Central memory CD4-positive, alpha-beta T cell (primary cell): ENCODE results near the gene ZCCHC24.

Experiments used
- DNase-seq: peaks from one replicate; pipeline ENCODE4 v3.0.0; 2022

The ZCCHC24 gene

DNA sequence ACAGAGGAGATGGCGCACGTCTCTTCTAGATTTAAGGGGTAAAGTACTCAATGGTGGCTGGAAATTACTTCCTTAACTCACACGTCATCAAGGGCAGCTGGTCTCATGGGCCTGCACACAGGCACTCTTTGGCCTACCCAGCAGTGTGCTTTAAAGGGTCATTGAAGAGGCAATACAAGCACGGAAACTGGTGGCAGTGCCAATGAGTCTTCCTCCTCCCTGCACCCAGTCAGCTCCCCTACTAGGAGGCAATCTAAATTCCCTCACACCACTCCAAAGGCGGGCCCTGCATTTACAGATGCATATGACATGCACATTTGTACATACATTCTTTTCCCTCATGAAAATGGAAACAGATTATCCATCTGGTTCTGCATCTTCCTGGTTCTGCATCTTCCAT lies 50.8 kb downstream of the ZCCHC24 start:
- no peak for DNase-seq

DNA sequence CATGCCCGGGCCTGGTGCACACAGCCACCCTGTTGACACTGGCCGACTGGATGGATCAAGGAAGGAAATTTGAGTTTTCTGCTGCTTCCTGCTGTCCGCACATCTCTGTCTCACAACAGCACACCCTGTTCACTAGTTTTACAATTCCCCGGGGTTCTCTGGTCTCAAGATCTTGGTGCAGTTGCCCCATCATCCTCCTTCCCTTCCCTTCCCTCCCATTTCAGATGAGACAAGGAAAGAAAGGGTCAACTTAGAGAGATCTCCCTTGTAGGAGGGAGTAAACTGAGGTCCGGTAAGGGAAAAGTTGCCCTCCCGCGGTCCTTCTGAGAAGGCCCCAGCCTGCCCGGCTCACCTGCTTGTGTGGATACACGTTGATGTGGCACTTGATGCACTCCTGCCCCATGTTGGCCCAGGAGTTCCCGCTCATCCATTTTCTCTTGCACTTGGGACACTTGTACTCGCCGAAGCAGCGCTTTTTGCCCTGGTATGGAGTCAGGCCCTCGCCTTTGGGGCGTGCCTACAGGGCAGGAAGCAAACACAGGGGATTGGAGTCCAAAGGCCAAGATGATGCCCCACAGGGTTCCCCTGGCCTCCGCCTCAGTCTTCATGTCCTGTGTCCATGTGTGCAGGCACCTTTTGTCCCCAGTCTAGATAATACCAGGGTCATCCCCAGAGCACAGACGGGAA lies 51.4 kb downstream of the ZCCHC24 start:
- no peak for DNase-seq

DNA sequence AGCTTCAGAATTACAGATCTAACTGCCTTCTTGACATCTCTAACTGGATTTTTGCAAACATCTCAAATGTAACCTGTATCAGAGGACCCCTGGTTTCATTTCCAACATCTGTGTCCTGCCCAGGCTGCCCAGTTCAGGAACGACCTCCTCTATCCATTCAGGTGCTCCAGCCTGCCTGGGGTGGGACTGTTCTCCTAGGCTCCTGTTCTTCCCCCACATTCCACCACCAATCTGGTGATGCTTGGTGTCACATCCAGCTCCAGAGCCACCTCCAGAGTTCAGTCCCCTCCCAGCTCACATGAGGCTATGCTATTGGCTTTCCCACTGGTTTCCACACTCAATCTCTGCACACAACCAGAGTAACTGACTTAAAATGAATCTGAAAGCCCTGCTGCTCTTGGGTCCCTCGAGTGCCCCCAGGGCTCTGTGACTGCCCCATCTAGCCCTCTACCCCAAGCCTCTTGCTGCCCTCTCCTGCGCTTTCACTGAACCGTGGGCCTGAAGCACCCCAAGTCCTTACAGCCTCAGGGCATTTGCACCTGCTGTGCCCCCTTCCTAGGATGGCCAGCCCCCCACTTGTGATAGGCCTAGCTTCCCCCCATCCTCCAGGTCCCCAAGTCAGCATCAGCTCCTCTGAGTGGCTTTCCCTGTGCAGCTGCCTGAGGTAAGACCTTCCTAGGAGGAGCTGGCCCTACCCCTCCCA lies 52.1 kb downstream of the ZCCHC24 start:
- DNase-seq: no peak

DNA sequence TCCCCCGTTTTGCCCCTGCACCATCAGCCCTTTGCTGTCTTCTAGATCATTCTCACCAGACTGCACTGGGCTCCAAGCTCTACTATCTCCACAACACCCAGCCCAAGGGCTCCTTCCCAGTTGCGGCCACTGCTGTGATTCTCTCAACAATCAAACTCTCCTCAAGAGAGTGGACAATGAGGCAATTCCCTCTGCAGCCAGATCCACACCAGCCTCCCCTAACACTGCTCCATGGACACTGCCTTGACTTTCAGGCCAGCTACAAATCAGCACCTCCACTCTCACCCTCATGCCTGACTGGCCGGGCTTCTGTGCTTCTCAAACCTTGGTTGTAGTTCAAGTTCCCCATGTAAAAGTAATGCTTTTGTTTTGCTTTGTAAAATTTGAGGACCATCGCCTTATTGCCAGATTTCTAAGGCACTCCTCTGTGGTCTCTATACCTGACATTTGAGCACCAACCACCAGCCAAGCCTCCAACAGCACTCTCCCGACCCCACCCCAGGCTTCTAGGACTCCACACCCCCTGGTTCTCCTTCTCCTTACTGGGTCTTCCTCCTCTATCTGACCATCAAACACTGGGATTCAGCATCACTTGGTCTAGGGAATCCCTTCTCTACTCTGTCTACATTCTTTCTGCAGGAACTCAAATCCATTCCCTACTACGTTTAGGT lies 52.8 kb downstream of the ZCCHC24 start:
- no peak for DNase-seq

DNA sequence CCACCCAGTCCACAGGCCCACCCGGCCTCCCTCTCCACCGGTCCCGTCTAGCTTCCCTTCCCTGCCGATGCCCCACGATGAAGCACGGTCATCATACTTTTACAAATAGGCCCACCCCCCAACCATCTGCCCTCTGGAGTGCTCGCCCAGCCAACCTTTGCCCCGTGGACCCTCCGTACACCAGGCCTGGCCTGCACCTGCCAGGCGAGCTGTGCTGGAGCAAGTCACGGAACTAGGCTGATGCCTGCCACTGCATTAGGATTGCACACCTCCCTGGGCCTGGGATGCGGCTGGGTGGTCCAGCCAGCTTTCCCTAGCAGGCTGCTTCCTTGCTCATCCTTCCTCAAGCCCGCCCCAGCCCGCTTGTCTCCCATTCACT lies 53.4 kb downstream of the ZCCHC24 start:
- DNase-seq: no peak

DNA sequence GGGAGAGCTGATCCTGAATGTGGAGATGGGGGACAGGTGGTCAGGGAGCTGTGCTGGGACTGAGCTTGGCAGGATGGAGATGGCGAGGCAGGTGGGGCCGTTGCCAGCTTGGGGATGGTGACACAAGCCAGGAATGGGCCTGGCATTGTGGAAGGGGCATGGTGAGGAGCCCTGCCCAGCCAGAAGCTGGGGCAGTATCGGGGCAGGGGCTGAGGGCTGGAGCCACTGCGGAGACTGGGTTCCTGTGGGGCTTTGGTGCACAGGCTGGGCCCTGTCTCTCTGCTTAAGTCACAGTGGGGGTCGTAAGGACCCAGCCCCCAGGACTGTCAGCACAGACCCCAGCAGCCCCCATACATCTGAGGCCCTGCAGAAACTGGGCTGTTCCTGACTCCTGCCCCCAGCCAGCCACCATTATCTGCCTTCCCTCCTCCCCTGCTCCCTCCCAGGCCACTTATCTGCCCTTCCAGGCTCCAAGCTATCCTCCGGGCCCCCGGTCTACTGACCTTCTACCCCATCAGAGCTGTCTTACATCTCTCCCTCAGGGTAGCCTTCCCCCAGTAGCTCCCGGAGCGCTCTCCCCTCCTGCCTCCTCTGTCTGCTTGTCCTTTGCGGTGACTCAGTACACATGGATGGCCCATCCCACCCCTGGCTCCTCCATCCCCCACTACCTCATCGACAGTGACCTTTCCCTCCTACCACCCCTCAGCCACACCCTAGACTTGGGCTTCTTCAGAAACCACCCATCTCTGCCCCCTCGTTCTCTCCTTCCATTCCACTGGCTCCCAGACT lies 54.0 kb downstream of the ZCCHC24 start:
- DNase-seq: no peak

DNA sequence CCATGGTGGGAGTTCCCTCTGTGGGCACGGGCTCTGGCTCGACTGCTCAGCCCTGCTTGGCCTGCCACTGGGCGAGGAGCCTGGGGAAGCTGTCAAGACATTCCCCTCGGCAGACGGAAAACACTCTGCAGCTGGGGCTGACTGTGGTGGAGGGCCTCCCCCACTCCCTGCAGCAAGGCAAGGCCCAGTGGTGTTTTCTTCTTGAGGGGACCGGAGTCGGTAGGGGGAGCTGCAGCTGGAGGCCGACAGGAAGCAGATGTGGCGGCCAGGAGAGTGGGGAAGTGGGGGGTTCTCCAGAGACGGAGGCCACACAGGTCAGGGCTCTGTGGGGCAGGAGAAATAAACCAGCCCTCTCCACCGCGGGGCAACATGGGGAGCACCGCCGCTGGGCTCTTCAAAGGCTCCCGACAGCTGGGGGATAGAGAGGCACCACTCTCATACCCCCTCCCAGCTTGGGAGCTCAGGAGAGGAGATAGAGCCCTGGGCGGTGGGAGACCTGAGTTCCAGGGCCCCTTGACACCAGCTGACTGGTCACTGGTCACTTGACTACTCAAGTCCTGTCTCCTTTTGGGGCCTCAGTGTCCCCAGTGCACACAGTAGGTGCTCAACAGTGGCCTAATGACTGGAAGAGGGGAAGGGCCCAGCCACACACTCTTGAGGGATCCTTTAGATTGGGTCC lies 54.7 kb downstream of the ZCCHC24 start:
- DNase-seq: no peak

DNA sequence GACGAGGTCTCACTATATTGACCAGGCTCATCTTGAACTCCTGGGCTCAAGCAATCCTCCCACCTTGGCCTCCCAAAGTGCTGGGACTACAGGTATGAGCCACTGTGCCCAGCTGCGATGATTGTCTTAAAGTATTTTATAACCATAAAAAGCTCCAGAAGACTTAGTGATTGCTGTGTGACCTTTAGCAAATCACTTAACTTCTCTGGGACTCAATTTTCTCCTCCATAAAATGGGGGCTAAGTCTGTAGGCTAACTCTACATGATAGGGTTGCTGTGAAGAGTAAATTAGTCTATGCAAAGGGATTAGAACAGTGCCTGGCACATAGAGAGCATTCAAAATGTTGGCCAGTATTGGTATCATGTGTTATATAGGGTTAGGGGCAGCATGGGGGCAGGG lies 55.4 kb downstream of the ZCCHC24 start:
- no peak for DNase-seq

DNA sequence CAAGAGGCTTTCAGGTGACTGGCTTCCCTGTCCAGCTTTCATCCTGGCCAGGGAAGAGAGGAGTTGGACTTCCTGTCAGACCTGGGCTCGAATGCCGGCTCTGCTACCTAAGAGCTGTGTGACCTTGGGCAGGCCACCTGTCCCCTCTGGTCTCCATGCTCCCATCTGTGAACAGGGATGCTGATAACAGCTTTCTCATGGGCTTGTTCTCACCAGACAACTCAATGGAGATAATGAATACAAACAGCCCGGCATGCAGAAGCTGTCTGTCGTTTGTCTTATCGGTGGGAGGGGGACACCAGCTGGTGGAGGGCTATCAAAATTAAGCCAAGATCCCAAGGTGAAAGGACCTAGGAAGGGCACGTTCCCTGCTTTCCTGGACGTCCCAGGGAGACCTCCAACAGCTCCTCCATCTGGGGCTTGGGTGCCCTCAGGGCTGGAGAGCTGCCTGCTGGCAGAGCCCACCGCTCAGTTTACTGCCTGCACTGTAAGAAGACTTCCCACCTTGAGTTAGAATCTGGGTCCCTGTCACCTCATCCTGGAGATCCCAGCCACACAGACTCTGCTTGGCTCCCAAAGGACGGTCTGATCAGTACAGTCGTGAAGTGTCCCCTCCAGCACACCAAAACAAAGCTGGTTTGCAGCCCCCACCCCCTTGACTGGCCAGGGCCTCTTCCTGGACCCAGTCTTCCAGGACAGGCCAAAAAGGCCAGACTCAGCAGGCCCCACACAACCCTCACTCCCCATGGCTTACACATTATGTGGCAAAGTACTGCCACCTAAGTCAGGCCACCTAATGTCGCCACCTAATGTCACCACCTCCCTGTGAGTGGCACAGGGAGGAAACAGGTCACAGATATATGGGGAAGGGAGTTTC lies 57.2 kb downstream of the ZCCHC24 start:
- no peak for DNase-seq

DNA sequence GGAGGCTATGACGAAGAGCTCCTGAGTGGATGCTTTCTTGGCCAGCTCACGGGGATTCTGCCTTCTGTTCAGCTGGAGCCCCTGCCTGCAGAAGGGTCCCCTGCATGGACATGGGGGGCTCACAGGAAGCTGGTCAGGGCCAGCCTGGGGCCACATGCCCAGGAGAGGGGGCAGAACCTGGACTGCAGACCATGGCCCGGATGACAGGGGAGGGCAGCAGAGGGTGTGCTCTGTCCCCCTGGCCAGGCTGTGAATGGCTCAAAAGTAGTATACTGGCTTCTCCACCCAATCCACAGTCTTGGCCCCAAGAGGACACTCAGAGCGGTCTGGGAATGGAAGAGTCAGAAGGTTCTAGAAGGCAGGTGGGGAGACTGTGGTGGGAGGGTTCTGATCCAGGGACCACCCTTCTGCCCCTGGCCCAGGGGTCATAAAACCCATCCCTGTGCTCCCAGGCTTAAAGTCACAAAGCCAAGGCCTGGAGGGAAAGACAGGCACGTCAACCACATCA lies 57.9 kb downstream of the ZCCHC24 start:
- no peak for DNase-seq

DNA sequence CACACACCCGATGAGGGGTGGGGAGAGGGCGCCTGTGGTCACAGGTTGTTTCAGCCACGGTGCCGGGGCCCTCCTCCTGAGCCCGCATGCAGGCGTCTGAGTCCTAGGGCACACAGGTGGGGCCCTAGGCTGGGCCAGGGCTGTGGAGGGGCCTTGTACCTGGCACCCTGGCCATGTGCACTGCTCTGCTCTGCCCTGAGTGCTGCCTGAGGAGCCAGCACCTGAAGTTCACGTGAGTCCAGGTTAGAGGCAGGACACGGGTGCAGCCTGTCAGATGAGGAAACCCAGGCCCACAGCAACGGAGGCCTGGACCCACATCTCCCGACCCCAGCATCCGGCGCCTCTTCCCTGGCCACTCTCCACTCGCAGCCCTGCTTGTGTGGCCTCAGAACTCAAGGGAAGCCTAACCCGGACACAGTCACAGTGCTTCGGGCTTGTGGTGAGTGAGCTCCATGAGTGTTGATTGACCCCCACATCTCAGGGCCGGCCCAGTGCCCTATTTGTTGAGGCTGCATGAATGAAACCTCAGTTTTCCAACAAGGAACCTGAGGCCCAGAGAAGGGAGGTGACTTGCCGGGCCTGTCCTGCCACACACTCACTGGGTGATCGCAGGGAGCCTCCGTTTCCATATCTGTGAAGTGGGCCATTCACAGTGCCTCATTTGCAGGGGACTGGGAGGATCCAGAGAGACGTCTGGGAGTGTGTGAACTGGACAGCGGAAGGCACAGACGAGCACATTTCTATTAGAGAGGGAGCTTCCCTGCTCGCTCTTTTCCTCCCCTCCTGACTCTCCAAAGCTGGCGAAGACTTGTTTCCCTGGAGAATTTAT lies 58.6 kb downstream of the ZCCHC24 start:
- DNase-seq: no peak

DNA sequence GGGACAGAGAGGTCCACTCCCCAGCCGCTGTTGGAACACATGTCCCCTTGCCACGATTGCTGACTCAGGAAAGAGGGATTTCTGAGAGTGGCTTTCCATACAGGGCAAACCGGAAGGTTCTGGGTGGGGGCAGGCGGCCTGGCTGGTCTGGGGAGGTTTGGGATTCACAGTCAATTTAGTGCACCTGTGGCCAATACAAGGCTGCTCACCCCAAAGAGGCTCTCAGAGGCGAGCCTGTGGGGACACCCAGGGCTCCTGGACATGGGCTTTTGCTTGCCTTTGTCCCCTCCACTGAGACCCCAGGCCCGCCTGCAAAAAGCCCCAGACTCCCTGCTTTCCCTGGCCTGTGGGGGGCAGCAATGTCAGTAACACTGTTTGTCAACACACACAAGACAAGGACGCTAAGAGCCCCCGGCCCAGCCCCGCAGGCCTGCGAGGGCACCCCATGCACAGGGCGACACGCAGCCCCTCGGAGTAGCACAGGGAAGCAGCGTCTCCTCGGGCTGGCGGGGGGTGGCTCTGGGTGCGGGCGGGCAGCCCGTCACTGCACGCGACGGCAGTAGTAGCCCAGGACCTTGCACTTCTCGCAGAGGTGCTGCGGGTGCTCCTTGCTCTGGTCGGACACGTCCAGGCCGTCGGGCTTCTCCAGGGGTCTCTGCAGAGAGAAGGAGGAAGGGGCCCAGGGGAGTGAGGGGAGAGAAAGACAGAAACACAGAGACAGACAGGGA lies 59.5 kb downstream of the ZCCHC24 start:
- no peak for DNase-seq

DNA sequence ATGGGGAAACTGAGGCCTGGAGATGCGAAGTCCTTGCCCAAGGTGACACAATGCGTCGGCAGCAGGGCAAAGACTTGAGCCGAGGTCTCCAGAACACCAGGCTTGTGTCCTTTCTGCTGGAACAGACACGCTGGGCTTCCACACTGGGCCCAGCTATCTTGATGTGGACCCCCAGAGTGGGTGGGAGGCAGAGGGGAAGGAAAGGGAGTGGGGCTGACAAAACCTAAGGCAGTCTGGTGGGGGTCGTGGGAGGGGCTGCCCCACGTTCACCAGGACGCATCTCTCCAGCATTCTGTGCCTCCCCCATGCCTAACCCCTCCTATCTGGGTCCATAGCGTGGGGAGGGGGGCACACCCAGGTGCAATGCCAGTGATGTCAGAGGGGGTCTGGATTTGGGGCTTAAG lies 60.0 kb downstream of the ZCCHC24 start:
- no peak for DNase-seq

DNA sequence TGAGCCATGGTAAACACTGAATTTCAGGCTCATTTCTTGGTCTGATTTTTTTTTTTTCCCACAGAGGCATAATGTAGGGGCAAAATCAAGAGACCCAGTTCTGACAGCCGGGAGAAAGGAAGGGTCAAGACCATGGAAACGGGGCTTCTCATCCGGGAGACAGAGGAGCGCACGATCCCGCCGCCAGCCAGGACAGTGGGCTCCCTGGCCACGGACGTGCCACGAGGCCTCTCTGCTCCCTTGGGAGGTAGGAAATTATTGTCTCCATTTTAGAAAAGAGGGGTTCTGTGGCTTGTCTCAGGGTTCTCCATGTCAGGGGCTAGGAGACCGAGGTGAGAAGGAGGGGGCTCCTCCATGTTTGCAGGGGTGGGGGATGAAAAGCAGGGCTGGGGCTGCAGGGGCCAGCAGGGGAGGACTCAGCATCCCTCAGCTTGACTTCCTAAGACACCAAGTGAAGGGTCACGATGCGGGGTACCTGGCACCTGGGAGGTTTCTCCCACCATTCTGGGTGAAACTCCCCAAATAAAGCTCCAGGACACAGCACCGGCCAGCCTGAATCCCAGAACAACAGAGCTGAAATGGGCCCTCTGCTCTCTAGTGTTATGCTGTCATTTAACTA lies 60.5 kb downstream of the ZCCHC24 start:
- DNase-seq: no peak

DNA sequence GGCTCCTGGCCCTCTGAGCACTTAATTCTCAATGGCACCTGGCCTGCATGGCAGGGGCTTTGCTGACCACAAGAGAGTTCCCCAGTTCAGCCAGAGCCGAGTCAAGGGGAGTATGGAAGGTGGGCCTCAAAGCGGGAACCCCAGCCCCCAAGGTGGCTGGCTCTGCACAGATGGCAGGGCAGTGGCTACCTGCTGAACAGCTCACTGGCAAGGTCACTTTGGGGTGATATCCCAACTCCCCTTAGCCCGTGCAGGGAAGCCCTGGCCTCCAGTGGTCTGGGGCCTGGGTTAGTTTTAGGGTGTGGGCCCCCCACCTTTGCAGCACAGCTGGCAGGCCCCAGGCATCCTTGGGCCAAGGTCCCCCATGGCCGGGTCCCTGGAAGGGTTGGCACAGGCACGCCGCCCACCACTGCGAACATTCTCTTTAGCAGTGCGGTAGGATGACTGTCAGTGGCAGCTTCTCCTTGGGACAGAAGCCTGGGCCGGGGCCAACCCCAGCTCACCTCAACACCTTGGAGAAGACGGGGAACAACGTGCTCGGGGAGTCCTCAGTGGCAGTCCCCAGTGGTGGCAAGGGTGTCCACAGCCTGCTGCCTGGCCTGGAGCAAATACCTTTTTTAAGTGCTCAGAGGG lies 61.3 kb downstream of the ZCCHC24 start:
- no peak for DNase-seq

DNA sequence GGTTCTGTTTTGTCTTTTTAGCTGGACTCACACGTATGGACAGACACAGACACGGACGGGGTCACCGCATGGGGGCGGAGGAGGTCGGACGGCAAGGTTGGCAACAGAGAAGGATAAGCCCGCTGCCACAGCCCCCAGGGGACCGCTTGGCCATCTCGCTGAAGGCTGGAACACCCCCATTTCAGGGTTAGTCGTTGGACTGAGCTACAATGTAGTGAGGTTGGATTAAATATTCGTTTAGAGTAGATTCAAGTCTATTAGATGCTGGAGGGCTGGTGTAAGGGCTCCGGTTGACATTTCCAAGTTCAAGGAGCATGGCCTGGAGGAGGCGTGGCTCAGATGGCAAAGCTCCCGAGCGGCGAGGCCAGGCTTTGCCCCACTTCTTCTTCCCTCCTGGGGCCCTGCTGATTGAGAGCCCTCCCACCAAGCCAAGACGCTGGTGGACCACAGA lies 62.9 kb downstream of the ZCCHC24 start:
- DNase-seq: no peak

DNA sequence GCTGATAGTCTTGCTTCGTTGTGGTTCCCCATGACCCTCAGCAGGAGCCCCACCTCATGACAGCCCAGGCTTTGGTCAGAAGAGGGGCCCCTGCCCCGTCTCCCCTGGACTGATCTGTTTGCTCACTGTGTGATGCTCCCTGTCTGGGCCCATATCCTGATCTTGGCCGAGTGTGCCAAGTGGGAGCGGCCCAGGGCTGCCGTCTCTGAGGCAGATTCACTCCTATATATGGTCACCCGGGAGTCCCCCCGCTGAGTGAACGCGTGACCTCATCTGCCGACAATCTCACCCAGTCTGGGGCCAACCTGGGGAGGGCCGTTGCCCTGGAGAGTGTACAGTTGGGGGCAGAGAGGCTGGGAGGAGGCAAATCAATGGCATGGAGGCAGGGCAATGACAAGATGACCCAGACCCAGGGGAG lies 63.6 kb downstream of the ZCCHC24 start:
- no peak for DNase-seq

DNA sequence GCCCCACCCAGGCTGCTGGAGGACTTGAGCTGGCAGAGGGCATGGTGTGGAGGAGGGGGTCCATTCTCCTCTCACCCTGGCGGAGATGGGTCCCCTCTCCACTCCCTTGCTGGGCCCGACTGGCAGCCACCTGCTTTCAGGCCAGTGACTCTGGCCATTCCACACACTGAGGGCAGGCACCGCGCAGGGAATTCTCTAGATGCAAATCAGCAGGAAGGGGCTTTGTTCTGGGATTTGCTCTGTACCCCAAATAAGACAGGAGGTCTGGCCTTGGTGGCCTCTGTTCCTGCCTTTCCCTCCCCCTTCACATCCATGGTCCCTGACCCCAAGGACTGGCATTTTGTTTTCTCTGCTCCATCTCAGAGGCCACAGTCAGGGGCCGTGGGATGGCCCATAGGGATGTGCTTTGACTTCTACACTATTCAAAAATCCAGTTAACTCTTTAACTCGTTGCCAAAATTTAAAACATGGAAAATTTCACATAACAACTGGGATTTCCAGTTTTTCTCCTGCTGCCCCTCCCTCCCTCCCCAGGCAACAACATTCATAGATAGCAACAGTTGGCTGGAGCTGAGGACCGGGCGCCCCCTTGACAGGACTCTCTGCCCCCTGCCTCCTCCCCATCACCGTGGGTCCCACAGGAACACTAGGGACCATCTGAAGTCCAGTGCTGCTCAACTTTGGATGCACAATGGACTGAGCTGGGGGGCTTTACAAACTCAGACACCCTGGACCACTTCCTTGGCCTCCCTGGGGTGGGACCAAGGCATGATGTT lies 64.3 kb downstream of the ZCCHC24 start:
- no peak for DNase-seq
